Neural progenitor cell (in vitro differentiated cells): ENCODE data around the gene FAM174A. TPM values are rescaled to one million over a fixed set of nuclear protein-coding genes. Genes with fewer than 3 reads are reported as not detected.

Source experiments
- DNase-seq: peaks from one replicate; pipeline ENCODE4 v3.0.0-alpha.2; 2016; ENCODE audit warnings: low spot score
- H2AFZ ChIP-seq: fragments of 200-600 bp; sonication (generic); replicated peaks from 2 replicates; pipeline ENCODE4 v1.6.1; 2016; ENCODE audit warnings: antibody characterized with exemption
- H3F3A ChIP-seq: fragments of 200-600 bp; sonication (generic); 2 replicates; pipeline ENCODE4 v1.6.1; 2016; ENCODE audit warnings: antibody characterized with exemption, low read depth
- H3K27ac ChIP-seq: fragments of 200-600 bp; sonication (generic); 2 replicates; pipeline ENCODE4 v1.5.1; 2016; ENCODE audit warnings: mild to moderate bottlenecking
- H3K27me3 ChIP-seq: fragments of 200-600 bp; sonication (generic); 2 replicates; pipeline ENCODE4 v1.6.1; 2016; ENCODE audit warnings: mild to moderate bottlenecking, moderate library complexity
- H3K36me3 ChIP-seq: fragments of 200-600 bp; sonication (generic); 2 replicates; pipeline ENCODE4 v1.5.1; 2016
- H3K4me1 ChIP-seq: fragments of 200-600 bp; sonication (generic); 2 replicates; pipeline ENCODE4 v1.6.1; 2016; ENCODE audit warnings: mixed run types
- H3K4me2 ChIP-seq: fragments of 200-600 bp; sonication (generic); 2 replicates; pipeline ENCODE4 v1.6.1; 2016
- H3K4me3 ChIP-seq: fragments of 200-600 bp; sonication (generic); 2 replicates; pipeline ENCODE4 v1.5.1; 2016
- H3K79me2 ChIP-seq: fragments of 200-600 bp; sonication (generic); 2 replicates; pipeline ENCODE4 v1.6.1; 2016; ENCODE audit warnings: low read depth
- H3K9ac ChIP-seq: fragments of 200-600 bp; sonication (generic); 2 replicates; pipeline ENCODE4 v1.6.1; 2016
- H3K9me3 ChIP-seq: fragments of 200-600 bp; sonication (generic); 2 replicates; pipeline ENCODE4 v1.5.1; 2016; ENCODE audit warnings: low read depth
- H4K20me1 ChIP-seq: fragments of 200-600 bp; sonication (generic); 2 replicates; pipeline ENCODE4 v1.6.1; 2016; ENCODE audit warnings: low read depth
- H3K27ac Mint-ChIP-seq: 3 replicates; pipeline ENCODE4 v1.8.0; 2021; ENCODE audit warnings: mixed read lengths
- H3K27me3 Mint-ChIP-seq: 2 replicates; pipeline ENCODE4 v1.8.0; 2022; ENCODE audit warnings: low read depth, mild to moderate bottlenecking, inconsistent platforms, moderate library complexity, mixed read lengths; ENCODE audit not compliant: insufficient read depth
- H3K36me3 Mint-ChIP-seq: 3 replicates; pipeline ENCODE4 v1.8.0; 2021; ENCODE audit warnings: mixed read lengths
- H3K4me1 Mint-ChIP-seq: 3 replicates; pipeline ENCODE4 v1.8.0; 2021; ENCODE audit warnings: mixed read lengths
- H3K4me3 Mint-ChIP-seq: 3 replicates; pipeline ENCODE4 v1.8.0; 2021; ENCODE audit warnings: mild to moderate bottlenecking, moderate library complexity, mixed read lengths
- H3K9me3 Mint-ChIP-seq: 3 replicates; pipeline ENCODE4 v1.8.0; 2020; ENCODE audit warnings: mixed read lengths
- CTCF ChIP-seq: fragments of 200-600 bp; sonication (generic); IDR thresholded peaks from 2 replicates; pipeline ENCODE4 v1.5.1; 2017; ENCODE audit warnings: antibody characterized with exemption, mild to moderate bottlenecking
- EZH2 ChIP-seq: fragments of 200-600 bp; sonication (generic); IDR thresholded peaks from 2 replicates; pipeline ENCODE4 v1.6.1; 2017; ENCODE audit warnings: antibody characterized with exemption, mild to moderate bottlenecking, moderate library complexity
- EZH2phosphoT487 ChIP-seq: fragments of 200-600 bp; sonication (generic); IDR thresholded peaks from 2 replicates; pipeline ENCODE4 v1.6.1; 2017; ENCODE audit warnings: antibody characterized with exemption
- total RNA-seq: library from RNA; depleted of rRNA; stranded (reverse); fragments of >200 nt; gene quantifications from 2 replicates; pipeline ENCODE4 v1.2.3, GENCODE V29; 2015; ENCODE audit warnings: low replicate concordance

FAM174A gene
- total RNA-seq, 1 donor from 2014 or later: 7.8 TPM

GRCh38 chr5:100614308-100614707 lies 79.1 kb downstream of the FAM174A start:
- Histone ChIP-seq H3K4me1 (no peaks in the 10 kb centered on the region), H3K27me3 (no peaks in the 10 kb centered on the region), H3K27ac (no peak overlapping the region), H3K4me3 (no peak overlapping the region), H3K4me2 (no peak overlapping the region), H4K20me1 (no peaks in the 10 kb centered on the region), H3K9ac (no peak overlapping the region), H3K79me2 (no peaks in the 10 kb centered on the region), H3K36me3 (no peaks in the 10 kb centered on the region), H3K9me3 (no peaks in the 10 kb centered on the region), H3F3A (no peaks in the 10 kb centered on the region), H2AFZ (no peak overlapping the region)
- peaks cover 1% of the 10 kb centered on the region for H3K9me3 Mint-ChIP-seq
- H3K4me3 Mint-ChIP-seq: no peak overlapping the region
- no peak overlapping the region for H3K27ac Mint-ChIP-seq
- TF ChIP-seq EZH2phosphoT487 (no peak), EZH2 (no peak), CTCF (no peak)
- peaks cover 2% of the 10 kb centered on the region for H3K27me3 Mint-ChIP-seq
- DNase-seq: no peak
- H3K36me3 Mint-ChIP-seq: no peaks in the 10 kb centered on the region
- H3K4me1 Mint-ChIP-seq: no peaks in the 10 kb centered on the region

GRCh38 chr5:100615362-100615761 lies 80.2 kb downstream of the FAM174A start:
- H3K27me3 Mint-ChIP-seq: peaks cover 2% of the 10 kb centered on the region
- H3K4me3 Mint-ChIP-seq: no peak overlapping the region
- Histone ChIP-seq H3K9me3 (no peaks in the 10 kb centered on the region), H3K9ac (no peak overlapping the region), H4K20me1 (no peaks in the 10 kb centered on the region), H3K79me2 (no peaks in the 10 kb centered on the region), H3K36me3 (no peaks in the 10 kb centered on the region), H3K4me3 (no peak overlapping the region), H3K27me3 (no peaks in the 10 kb centered on the region), H3K4me2 (no peak overlapping the region), H3F3A (no peaks in the 10 kb centered on the region), H2AFZ (no peak overlapping the region), H3K27ac (no peak overlapping the region), H3K4me1 (no peaks in the 10 kb centered on the region)
- no peak for DNase-seq
- no peak overlapping the region for H3K27ac Mint-ChIP-seq
- TF ChIP-seq CTCF (no peak), EZH2phosphoT487 (no peak), EZH2 (no peak)
- no peaks in the 10 kb centered on the region for H3K36me3 Mint-ChIP-seq
- no peaks in the 10 kb centered on the region for H3K4me1 Mint-ChIP-seq
- peaks cover 1% of the 10 kb centered on the region for H3K9me3 Mint-ChIP-seq

GRCh38 chr5:100616291-100616690 lies 81.1 kb downstream of the FAM174A start:
- Histone ChIP-seq H3F3A (no peaks in the 10 kb centered on the region), H4K20me1 (no peaks in the 10 kb centered on the region), H3K4me1 (no peaks in the 10 kb centered on the region), H3K79me2 (no peaks in the 10 kb centered on the region), H3K27ac (no peak overlapping the region), H3K9ac (no peak overlapping the region), H3K36me3 (no peaks in the 10 kb centered on the region), H3K9me3 (no peaks in the 10 kb centered on the region), H3K27me3 (no peaks in the 10 kb centered on the region), H2AFZ (no peak overlapping the region), H3K4me2 (no peak overlapping the region), H3K4me3 (no peak overlapping the region)
- no peak for DNase-seq
- H3K9me3 Mint-ChIP-seq: peaks cover 1% of the 10 kb centered on the region
- peaks cover under 1% of the 10 kb centered on the region for H3K27me3 Mint-ChIP-seq
- TF ChIP-seq CTCF (no peak), EZH2 (no peak), EZH2phosphoT487 (no peak)
- no peaks in the 10 kb centered on the region for H3K4me1 Mint-ChIP-seq
- no peak overlapping the region for H3K4me3 Mint-ChIP-seq
- H3K36me3 Mint-ChIP-seq: no peaks in the 10 kb centered on the region
- no peak overlapping the region for H3K27ac Mint-ChIP-seq
